Liver (tissue), 9 donors: ENCODE measurements around the gene CRNN. TPM values are rescaled to one million over a fixed set of nuclear protein-coding genes. Genes with fewer than 3 reads are reported as not detected.

ENCODE experiments used
- DNase-seq: peaks from one replicate; pipeline ENCODE4 v3.0.0-alpha.2; 2017; ENCODE audit warnings: low spot score
- H3K27ac ChIP-seq, 2 donors: one replicate each; pipeline ENCODE4 v1.7.0; 2013; ENCODE audit warnings: inconsistent platforms in 2 of 2, low read length in 2 of 2, control low read depth in 1 of 2, low read depth in 1 of 2, mild to moderate bottlenecking in 1 of 2
- H3K27me3 ChIP-seq, 4 donors: one replicate each; pipeline versions ENCODE4 v1.6.1 to v1.7.0; 2013; ENCODE audit warnings: low read length in 3 of 4, inconsistent platforms in 1 of 4, mild to moderate bottlenecking in 1 of 4, moderate library complexity in 1 of 4; ENCODE audit not compliant: control insufficient read depth in 4 of 4, insufficient read depth in 4 of 4
- H3K36me3 ChIP-seq, 4 donors: one replicate each; pipeline versions ENCODE4 v1.6.1 to v1.7.0; 2013; ENCODE audit warnings: low read length in 3 of 4, mild to moderate bottlenecking in 3 of 4, low read depth in 1 of 4, moderate library complexity in 1 of 4; ENCODE audit not compliant: control insufficient read depth in 4 of 4, insufficient read depth in 3 of 4
- H3K4me1 ChIP-seq, 4 donors: one replicate each; pipeline versions ENCODE4 v1.6.1 to v1.7.0; 2013; ENCODE audit warnings: low read length in 3 of 4, mild to moderate bottlenecking in 3 of 4, moderate library complexity in 1 of 4; ENCODE audit not compliant: control insufficient read depth in 4 of 4, insufficient read depth in 4 of 4
- H3K4me3 ChIP-seq, 3 donors: one replicate each; pipeline versions ENCODE4 v1.6.1 to v1.7.0; 2013; ENCODE audit warnings: low read length in 3 of 3, control low read depth in 1 of 3, low read depth in 1 of 3, mild to moderate bottlenecking in 1 of 3
- H3K9ac ChIP-seq, 2 donors: one replicate each; pipeline ENCODE4 v1.7.0; 2013; ENCODE audit warnings: low read length in 2 of 2, mild to moderate bottlenecking in 2 of 2, moderate library complexity in 2 of 2, control low read depth in 1 of 2, low read depth in 1 of 2
- H3K9me3 ChIP-seq, 4 donors: one replicate each; pipeline versions ENCODE4 v1.6.1 to v1.7.0; 2013; ENCODE audit warnings: low read length in 3 of 4; ENCODE audit not compliant: control insufficient read depth in 4 of 4
- EGR1 ChIP-seq, 2 donors: IDR thresholded peaks; 2 replicates each; pipeline ENCODE4 v1.6.1; 2016 to 2018; ENCODE audit warnings: antibody characterized with exemption in 2 of 2, low read depth in 2 of 2
- FOXA1 ChIP-seq: IDR thresholded peaks from 2 replicates; pipeline ENCODE4 v1.6.1; 2016; ENCODE audit warnings: antibody characterized with exemption
- FOXA2 ChIP-seq: IDR thresholded peaks from 2 replicates; pipeline ENCODE4 v1.6.1; 2016; ENCODE audit warnings: antibody characterized with exemption
- GABPA ChIP-seq, 2 donors: IDR thresholded peaks in 1 of 2; conservative IDR thresholded peaks in 1 of 2; 2 replicates each; pipeline ENCODE4 v1.6.1; 2016; ENCODE audit warnings: antibody characterized with exemption in 2 of 2, mild to moderate bottlenecking in 1 of 2, moderate library complexity in 1 of 2
- HNF4A ChIP-seq, 2 donors: conservative IDR thresholded peaks; 2 replicates each; pipeline ENCODE4 v1.6.1; 2016; ENCODE audit warnings: antibody characterized with exemption in 2 of 2, mild to moderate bottlenecking in 2 of 2
- HNF4G ChIP-seq: IDR thresholded peaks from 2 replicates; pipeline ENCODE4 v1.6.1; 2016; ENCODE audit warnings: antibody characterized with exemption
- JUND ChIP-seq, 2 donors: IDR thresholded peaks; 2 replicates each; pipeline ENCODE4 v1.6.1; 2016; ENCODE audit warnings: antibody characterized with exemption in 2 of 2
- NR2F2 ChIP-seq: IDR thresholded peaks from 2 replicates; pipeline ENCODE4 v1.6.1; 2016; ENCODE audit warnings: antibody characterized with exemption
- RAD21 ChIP-seq, 2 donors: IDR thresholded peaks; 2 replicates each; pipeline ENCODE4 v1.6.1; 2016; ENCODE audit warnings: antibody characterized with exemption in 2 of 2, mild to moderate bottlenecking in 2 of 2
- RXRA ChIP-seq, 2 donors: IDR thresholded peaks; 2 replicates each; pipeline ENCODE4 v1.6.1; 2017 to 2018; ENCODE audit warnings: antibody characterized with exemption in 2 of 2, mild to moderate bottlenecking in 1 of 2
- SP1 ChIP-seq: IDR thresholded peaks from 2 replicates; pipeline ENCODE4 v1.6.1; 2018; ENCODE audit warnings: antibody characterized with exemption, mild to moderate bottlenecking
- TAF1 ChIP-seq: conservative IDR thresholded peaks from 2 replicates; pipeline ENCODE4 v1.6.1; 2016; ENCODE audit warnings: antibody characterized with exemption, mild to moderate bottlenecking
- YY1 ChIP-seq: IDR thresholded peaks from 2 replicates; pipeline ENCODE4 v1.6.1; 2016; ENCODE audit warnings: antibody characterized with exemption, mild to moderate bottlenecking
- WGBS: extraction: QIAGEN DNeasy Blood & Tissue Kit; methylation state at CpG from one replicate; pipeline ENCODE4 v1.1.7; 2013; 5-methylcytosine and 5-hydroxymethylcytosine counted together
- polyA plus RNA-seq, 2 donors: library from polyadenylated mRNA; stranded (reverse) in 1 of 2; unstranded in 1 of 2; fragments of 200-250 nt in 1 of 2; fragments of >200 nt in 1 of 2; fragmentation: Nextera tagmentation in 1 of 2; extraction: Ambion mirVana in 1 of 2; gene quantifications; one replicate each; pipeline versions ENCODE4 v1.2.1 to v1.2.3, GENCODE V29; 2013 to 2015
- total RNA-seq, 2 donors: library from RNA; depleted of rRNA; stranded (reverse); fragments of >200 nt; gene quantifications; one replicate each; pipeline ENCODE4 v1.2.3, GENCODE V29; 2014
- TF ChIP-seq, protein P1 (sequence below): fragments of 150-350 bp; IDR thresholded peaks from 2 replicates; pipeline ENCODE4 v1.5.1; 2017; ENCODE audit warnings: improper control_type of control experiment, low read depth, low read length; ENCODE audit not compliant: missing input control
- TF ChIP-seq, protein P2 (sequence below): IDR thresholded peaks from 2 replicates; pipeline ENCODE4 v1.6.1; 2016; ENCODE audit warnings: antibody characterized with exemption
- TF ChIP-seq, protein P3 (sequence below): IDR thresholded peaks from 2 replicates; pipeline ENCODE4 v1.6.1; 2016; ENCODE audit warnings: antibody characterized with exemption
- TF ChIP-seq, protein P4 (sequence below): IDR thresholded peaks from 2 replicates; pipeline ENCODE4 v1.6.1; 2016; ENCODE audit warnings: antibody characterized with exemption
- TF ChIP-seq, protein P5 (sequence below): IDR thresholded peaks from 2 replicates; pipeline ENCODE4 v1.6.1; 2016; ENCODE audit warnings: antibody characterized with exemption, mild to moderate bottlenecking
- donor health status: healthy.
- donor health status: healthy.
- donor health status: healthy.
- donor health status: healthy.
- donor health status: healthy.

CRNN gene
- under 1 TPM in 1 of 2 donors, not detected in 1; 0.05 TPM for total RNA-seq
- under 1 TPM in 1 of 2 donors, not detected in 1; 0.22 TPM for polyA plus RNA-seq

DNA sequence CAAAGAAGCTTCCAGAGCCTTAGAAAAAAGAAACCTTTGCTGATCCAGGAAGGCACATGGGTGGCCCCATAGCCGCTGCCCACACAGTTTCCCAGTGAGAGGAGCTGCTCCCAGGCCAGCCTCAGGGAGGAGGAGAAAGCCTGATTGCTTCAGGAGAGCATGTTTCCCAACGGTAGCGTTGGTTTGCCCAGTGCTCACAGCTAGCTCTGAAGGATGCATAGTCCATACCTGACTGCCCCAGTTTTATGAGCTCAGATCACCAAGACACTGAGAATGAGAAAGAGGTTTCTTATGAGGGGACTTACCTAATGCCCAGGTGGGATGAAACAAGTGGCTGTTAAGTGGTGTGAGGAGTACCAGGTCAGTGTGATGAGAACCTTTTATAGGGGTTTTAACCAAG lies at the start of gene CRNN:
CRNN (minus strand) TSS at position 355 of the 400 bp plus-strand sequence. CDS start 2,030 bp downstream, outside the sequence.
- DNase-seq: no peak
- H3K36me3 ChIP-seq: no peaks in the 10 kb centered on the region
- H3K9ac ChIP-seq: no peak within 1 kb of the TSS
- H3K4me3 ChIP-seq: no peak within 1 kb of the TSS
- no peaks in the 10 kb centered on the region for H3K4me1 ChIP-seq
- H3K9me3 ChIP-seq: no peaks in the 10 kb centered on the region
- no peak for TF ChIP-seq TAF1
- TF ChIP-seq EGR1 (IDR thresholded peaks at IDR 0.05; ENCODE audit: low read depth in 2 of 2): no peak
- TF ChIP-seq, protein P1, sequence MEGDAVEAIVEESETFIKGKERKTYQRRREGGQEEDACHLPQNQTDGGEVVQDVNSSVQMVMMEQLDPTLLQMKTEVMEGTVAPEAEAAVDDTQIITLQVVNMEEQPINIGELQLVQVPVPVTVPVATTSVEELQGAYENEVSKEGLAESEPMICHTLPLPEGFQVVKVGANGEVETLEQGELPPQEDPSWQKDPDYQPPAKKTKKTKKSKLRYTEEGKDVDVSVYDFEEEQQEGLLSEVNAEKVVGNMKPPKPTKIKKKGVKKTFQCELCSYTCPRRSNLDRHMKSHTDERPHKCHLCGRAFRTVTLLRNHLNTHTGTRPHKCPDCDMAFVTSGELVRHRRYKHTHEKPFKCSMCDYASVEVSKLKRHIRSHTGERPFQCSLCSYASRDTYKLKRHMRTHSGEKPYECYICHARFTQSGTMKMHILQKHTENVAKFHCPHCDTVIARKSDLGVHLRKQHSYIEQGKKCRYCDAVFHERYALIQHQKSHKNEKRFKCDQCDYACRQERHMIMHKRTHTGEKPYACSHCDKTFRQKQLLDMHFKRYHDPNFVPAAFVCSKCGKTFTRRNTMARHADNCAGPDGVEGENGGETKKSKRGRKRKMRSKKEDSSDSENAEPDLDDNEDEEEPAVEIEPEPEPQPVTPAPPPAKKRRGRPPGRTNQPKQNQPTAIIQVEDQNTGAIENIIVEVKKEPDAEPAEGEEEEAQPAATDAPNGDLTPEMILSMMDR: no peak
- TF ChIP-seq, protein P2, sequence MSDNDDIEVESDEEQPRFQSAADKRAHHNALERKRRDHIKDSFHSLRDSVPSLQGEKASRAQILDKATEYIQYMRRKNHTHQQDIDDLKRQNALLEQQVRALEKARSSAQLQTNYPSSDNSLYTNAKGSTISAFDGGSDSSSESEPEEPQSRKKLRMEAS: no peak
- TF ChIP-seq RXRA (IDR thresholded peaks at IDR 0.05): no peak
- TF ChIP-seq HNF4A (conservative IDR thresholded peaks at IDR 0.05): no peak
- no peak for TF ChIP-seq FOXA2
- TF ChIP-seq, protein P3, sequence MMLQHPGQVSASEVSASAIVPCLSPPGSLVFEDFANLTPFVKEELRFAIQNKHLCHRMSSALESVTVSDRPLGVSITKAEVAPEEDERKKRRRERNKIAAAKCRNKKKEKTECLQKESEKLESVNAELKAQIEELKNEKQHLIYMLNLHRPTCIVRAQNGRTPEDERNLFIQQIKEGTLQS: no peak
- TF ChIP-seq, protein P4, sequence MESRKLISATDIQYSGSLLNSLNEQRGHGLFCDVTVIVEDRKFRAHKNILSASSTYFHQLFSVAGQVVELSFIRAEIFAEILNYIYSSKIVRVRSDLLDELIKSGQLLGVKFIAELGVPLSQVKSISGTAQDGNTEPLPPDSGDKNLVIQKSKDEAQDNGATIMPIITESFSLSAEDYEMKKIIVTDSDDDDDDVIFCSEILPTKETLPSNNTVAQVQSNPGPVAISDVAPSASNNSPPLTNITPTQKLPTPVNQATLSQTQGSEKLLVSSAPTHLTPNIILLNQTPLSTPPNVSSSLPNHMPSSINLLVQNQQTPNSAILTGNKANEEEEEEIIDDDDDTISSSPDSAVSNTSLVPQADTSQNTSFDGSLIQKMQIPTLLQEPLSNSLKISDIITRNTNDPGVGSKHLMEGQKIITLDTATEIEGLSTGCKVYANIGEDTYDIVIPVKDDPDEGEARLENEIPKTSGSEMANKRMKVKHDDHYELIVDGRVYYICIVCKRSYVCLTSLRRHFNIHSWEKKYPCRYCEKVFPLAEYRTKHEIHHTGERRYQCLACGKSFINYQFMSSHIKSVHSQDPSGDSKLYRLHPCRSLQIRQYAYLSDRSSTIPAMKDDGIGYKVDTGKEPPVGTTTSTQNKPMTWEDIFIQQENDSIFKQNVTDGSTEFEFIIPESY: no peak
- no peaks in the 10 kb centered on the region for H3K27me3 ChIP-seq
- no peak within 1 kb of the TSS for H3K27ac ChIP-seq
- 83% methylated on average over 3 of the region's 3 CpGs for WGBS

DNA sequence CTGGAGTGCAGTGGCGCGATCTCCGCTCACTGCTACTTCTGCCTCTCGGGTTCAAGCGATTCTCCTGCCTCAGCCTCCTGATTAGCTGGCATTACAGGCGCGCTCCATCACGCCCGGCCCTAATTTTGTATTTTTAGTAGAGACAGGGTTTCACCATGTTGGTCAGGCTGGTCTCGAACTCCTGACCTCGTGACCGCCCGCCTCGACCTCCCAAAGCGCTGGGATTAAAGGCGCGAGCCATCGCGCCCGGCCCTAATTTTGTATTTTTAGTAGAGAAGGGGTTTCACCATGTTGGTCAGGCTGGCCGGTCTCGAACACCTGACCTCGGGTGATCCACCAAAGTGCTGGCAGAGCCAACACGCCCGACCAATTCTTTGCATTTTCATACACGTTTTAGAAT lies 48.6 kb upstream of the CRNN start:
- WGBS: 94% methylated on average over 26 of the region's 26 CpGs
- TF ChIP-seq SP1 (no peak), HNF4A (conservative IDR thresholded peaks at IDR 0.05) (no peak), FOXA1 (no peak), EGR1 (IDR thresholded peaks at IDR 0.05; ENCODE audit: low read depth in 2 of 2) (no peak), HNF4G (no peak), NR2F2 (no peak), JUND (IDR thresholded peaks at IDR 0.05) (no peak), GABPA (IDR thresholded peaks at IDR 0.05 in 1 of 2, conservative IDR thresholded peaks at IDR 0.05 in 1 of 2) (no peak), RXRA (IDR thresholded peaks at IDR 0.05) (no peak), YY1 (no peak), RAD21 (IDR thresholded peaks at IDR 0.05) (no peak), FOXA2 (no peak), TAF1 (no peak)
- TF ChIP-seq, protein P5, sequence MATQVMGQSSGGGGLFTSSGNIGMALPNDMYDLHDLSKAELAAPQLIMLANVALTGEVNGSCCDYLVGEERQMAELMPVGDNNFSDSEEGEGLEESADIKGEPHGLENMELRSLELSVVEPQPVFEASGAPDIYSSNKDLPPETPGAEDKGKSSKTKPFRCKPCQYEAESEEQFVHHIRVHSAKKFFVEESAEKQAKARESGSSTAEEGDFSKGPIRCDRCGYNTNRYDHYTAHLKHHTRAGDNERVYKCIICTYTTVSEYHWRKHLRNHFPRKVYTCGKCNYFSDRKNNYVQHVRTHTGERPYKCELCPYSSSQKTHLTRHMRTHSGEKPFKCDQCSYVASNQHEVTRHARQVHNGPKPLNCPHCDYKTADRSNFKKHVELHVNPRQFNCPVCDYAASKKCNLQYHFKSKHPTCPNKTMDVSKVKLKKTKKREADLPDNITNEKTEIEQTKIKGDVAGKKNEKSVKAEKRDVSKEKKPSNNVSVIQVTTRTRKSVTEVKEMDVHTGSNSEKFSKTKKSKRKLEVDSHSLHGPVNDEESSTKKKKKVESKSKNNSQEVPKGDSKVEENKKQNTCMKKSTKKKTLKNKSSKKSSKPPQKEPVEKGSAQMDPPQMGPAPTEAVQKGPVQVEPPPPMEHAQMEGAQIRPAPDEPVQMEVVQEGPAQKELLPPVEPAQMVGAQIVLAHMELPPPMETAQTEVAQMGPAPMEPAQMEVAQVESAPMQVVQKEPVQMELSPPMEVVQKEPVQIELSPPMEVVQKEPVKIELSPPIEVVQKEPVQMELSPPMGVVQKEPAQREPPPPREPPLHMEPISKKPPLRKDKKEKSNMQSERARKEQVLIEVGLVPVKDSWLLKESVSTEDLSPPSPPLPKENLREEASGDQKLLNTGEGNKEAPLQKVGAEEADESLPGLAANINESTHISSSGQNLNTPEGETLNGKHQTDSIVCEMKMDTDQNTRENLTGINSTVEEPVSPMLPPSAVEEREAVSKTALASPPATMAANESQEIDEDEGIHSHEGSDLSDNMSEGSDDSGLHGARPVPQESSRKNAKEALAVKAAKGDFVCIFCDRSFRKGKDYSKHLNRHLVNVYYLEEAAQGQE: no peak
- TF ChIP-seq, protein P4: no peak
- TF ChIP-seq, protein P2: no peak
- TF ChIP-seq, protein P3: no peak
- TF ChIP-seq, protein P1: no peak
- DNase-seq: no peak
- Histone ChIP-seq H3K9ac (no peak overlapping the region), H3K27ac (no peak overlapping the region), H3K4me1 (peaks cover 0 to 4% (median 2%) of the 10 kb centered on the region in 4 donors), H3K9me3 (no peaks in the 10 kb centered on the region), H3K36me3 (no peaks in the 10 kb centered on the region), H3K27me3 (no peaks in the 10 kb centered on the region), H3K4me3 (no peak overlapping the region)
